ENCODE results near the gene INTS6L.

- no peak for TF ChIP-seq CTCF (IDR thresholded peaks at IDR 0.05)
- TF ChIP-seq POLR2A (IDR thresholded peaks at IDR 0.05) = no peak
Measured at GRCh38 chrX:135516376-135516775, 4.1 kb upstream of the INTS6L start.
